DND-41 (cell line): ENCODE results near the gene C22orf15.

Source experiments
- CTCF ChIP-seq: IDR thresholded peaks from 2 replicates; pipeline ENCODE4 v1.5.1; 2012; ENCODE audit warnings: borderline replicate concordance, low read length, moderate library complexity, mild to moderate bottlenecking; ENCODE audit not compliant: poor library complexity, severe bottlenecking; ENCODE audit errors: extremely low read depth
- EZH2 ChIP-seq: IDR thresholded peaks from 3 replicates; pipeline ENCODE4 v1.6.1; 2012; ENCODE audit warnings: borderline replicate concordance, low read depth, mild to moderate bottlenecking, moderate library complexity, low read length, inconsistent platforms; ENCODE audit not compliant: severe bottlenecking

- no peak for TF ChIP-seq CTCF
- TF ChIP-seq EZH2: no peak
Measured at GRCh38 chr22:23793326-23793725, 30.5 kb downstream of the C22orf15 start.
